ENCODE measurements around the gene TMEM107.
"Not testable (repeated sequence)": the region's sequence is repeated elsewhere in the genome, so short reads cannot be mapped to it uniquely, and the experiment has no call there.

The TMEM107 gene

DNA sequence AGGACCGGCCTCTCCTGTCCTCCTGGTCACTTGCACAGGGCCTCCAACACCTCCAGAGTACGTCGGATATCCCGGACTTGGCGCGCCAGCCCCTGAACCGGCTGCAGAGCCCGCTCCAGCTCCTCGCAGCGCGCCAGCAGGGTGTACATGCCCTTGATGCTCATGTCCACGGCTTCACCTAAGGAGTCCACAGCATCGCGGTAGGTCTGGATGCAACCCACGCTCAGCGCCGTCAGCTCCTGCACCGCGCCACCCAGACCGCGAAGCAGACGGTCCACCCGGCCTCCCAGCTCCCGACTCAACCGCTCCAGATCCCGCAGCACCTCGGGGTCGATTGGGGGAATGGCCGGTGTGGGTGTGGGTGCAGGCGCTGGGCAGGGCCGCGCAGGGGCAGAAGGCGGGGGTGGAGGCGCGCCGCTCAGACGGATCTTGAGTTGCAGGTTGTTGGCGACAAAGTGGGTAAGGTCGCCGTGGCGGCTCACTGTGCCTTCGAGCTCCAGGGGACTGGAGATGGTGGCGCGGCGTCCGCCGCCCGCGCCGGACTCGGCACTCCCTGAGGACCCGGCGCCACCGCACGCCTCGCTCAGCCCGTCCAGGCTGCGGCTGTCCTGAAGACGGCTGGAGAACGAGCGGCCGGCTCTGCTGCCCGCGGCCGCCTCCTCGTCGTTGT, 13.0 kb upstream of the TMEM107 start:
- DNase-seq = peak in 1 of 2 experiments; percentile 15

GRCh38 chr17:8188263-8188839, 12.2 kb upstream of the TMEM107 start:
- peak in 1 of 2 experiments; percentile 35 for DNase-seq

- DNase-seq = peak; percentile 99
Observed at GRCh38 chr17:8187517-8188262, 11.5 kb upstream of the TMEM107 start.

DNA sequence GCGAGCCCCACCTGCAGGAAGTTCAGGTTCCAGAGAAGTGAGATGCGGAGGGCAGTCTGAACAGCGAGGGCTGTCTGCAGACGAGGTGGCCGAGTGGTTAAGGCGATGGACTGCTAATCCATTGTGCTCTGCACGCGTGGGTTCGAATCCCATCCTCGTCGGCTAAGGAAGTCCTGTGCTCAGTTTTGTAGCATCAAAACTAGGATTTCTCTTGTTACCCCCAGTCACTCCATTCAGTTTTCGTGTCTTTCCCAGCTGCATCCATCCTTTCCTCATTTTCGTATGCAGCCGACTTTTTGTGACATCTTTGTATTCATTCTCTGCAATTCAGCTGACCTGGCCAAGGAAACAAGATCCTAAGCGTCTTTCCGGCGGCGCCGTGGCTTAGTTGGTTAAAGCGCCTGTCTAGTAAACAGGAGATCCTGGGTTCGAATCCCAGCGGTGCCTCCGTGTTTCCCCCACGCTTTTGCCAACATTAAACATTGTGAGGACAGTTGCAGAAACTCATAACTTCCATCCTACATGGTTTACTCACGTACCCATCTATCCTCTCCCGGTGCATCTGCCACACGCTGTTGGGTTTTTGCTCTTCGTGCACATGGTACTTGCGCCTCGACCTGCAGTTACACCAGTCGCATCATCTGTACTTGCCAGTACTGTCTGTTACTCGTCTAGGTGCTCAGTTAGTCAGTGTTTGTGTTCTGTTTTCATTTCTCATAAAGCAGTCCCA, 10.8 kb upstream of the TMEM107 start:
- peak; percentile 95 to 99 for DNase-seq

DNA sequence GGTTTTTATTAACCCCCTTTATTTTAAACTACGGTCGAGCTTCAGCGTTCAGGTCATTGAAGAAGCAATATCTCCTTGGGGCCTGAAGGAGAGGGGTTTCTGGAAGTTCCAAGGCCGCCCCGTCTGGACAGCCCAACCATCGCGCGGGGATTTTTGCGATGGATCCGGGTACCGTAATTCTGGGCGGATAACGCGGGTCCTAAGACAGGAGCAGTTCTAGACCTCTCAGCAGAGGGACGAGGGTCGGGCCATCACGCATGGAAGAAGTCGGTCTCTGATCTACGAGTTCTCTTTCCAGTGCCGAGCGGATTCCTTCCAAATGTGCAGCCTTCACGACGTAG, 10.2 kb upstream of the TMEM107 start:
- DNase-seq = no peak

GRCh38 chr17:8185582-8186445, 9.6 kb upstream of the TMEM107 start:
- DNase-seq = peak; percentile 86 to 89

- peak; percentile 6 to 44 for DNase-seq
Observed at GRCh38 chr17:8176998-8177731, 985 bp upstream of the TMEM107 start.

- DNase-seq = peak; percentile 55 to 60
Observed at GRCh38 chr17:8175795-8176196, 384 bp downstream of the TMEM107 start.

GRCh38 chr17:8173871-8174322, 2.3 kb downstream of the TMEM107 start:
- DNase-seq = peak in 1 of 2 experiments; percentile 62

GRCh38 chr17:8173056-8173870, 2.9 kb downstream of the TMEM107 start:
- DNase-seq = peak; percentile 98 to 99

GRCh38 chr17:8170186-8170585, 6.0 kb downstream of the TMEM107 start:
- DNase-seq = not testable (repeated sequence)

DNA sequence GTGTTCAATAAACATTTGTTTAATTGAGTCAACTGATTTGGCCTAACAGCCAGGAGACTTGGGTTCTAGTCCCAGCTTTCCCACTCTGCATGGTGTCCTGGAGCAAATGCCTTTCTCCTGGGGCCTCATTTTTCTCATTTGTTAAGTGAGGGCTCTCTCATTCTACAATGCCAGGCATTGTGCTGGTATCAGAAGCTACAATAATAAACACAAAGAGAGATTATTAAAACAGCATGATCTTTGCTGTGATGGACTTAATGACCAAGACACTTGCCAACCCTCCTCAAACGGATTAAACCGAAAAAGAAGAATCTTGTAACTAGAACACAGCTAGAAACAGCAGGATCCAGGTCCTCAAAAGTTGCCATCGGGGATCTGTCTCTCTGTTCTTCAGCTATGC, 8.7 kb downstream of the TMEM107 start:
- no peak for DNase-seq

DNA sequence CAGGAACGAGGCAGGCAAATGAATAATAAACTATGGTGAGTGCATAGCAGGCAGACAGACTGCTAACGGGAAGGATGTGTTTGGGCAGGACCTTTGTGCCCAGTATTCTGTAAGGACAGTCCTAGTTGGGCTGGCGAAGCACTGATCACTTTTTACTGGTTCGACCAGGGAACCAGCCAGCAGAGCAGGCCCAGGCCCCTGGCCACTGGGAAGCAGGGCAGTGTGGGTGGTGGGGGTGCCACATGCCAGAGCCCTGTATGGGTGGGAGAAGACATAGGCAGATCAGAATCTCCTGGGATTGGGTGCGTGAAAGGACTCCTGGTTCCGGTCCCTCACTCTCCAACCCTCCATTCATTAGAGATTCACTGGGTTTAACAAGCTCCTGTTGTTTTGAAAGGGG, 9.4 kb downstream of the TMEM107 start:
- no peak for DNase-seq

DNA sequence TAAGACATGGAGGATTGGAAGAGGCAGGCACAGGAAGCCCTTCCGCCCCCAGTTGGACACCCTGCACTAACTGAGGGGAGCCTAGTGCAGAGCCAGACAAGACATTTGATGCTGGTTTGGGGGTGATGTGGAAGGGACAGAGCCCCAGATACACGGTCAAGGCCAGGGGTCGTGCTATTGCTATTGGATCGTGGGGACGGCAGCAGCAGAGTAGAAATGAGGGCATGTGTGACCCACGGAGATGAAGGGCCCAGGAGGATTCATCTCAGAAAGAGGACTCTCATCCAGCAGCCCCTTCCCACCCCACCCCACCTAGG, 11.4 kb downstream of the TMEM107 start:
- DNase-seq = no peak

DNA sequence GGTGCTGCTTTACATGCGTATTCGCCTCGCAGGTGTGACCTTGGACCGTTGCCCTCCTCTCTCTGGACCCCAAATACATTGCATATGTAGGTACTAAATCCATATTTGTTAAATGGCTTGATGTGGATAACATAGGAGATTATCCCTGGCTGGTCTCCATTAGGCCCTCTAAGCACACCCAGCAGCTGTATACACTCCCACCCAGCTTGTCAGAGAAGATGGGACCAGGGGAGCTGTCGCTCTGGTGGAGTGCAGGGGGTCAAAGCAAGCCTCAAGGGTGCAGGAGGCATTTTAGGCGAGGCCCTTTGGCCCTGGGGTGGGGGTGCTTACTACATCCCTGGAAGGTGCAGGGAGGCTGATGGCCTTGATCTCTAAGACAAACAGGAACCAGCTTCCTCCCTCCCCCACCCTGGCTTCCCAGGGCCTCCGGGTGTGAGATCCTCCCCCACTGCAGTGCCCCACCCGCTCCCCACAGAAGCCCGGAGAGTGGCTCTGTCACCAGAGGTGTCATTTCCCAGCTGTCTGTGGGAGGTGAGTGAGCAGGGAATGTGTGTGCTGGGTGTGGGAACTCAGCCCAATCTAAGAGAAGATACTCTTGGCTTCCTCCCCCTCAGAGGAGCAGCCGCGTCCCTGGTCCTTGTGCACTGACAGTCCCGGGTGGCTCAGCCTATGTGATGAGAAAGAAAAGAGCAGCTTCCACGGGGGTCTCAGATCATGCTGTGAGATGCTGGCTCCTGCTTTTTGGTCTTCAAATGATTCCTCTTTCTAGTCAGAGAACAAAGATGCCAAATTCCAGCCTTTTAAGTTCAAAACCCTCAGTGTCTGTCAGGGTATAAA, 12.0 kb downstream of the TMEM107 start:
- peak; percentile 62 to 75 for DNase-seq

GRCh38 chr17:8162997-8163977, 12.9 kb downstream of the TMEM107 start:
- DNase-seq = peak; percentile 55 to 72

DNA sequence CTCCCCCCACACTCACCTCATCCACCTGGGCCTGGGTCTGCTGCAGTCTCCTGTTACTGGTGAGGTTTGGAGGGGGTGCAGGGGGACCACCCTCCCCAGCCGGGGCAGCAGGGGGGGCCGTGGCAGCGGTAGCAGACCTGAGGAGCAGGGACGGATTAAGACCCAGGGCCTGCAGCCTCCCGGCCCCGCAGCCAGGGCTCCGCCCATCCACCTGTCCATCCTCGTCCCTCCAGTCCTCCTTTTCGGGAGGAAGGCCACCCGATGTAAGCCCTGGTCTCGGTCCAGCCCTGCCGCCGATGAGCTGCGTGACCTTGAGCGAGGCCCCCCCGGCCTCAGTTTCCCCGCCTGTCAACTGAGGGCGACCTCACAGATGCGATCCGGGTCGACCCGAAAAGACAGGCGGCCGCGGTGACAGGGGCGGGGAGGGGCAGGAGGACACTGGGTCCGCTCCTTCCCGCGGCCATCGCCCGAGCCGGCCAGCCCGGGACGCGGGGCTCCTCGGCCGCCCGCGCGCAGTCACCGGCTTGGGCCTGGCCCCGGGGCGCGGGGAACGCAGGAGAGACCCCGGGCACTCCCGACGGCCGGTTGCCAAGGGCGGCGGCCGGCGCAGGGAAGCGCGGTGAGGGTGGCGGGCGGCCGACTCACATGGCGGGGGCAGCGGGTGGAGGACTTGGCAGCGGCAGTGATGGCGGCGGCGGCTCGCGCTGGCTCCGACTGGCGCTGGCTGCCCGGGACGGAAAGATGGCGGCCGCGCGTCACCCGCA, 13.8 kb downstream of the TMEM107 start, which contains the start of gene VAMP2:
Gene VAMP2, minus strand, starts transcription at position 716 of the 764 bp plus-strand sequence. Its CDS starts 69 bp downstream, at position 647.
- peak in 1 of 2 experiments; percentile 43 for DNase-seq

Data from SHP77 (cell line).